Fibroblast of lung (primary cell): ENCODE data around the gene HRK. TPM values are rescaled to one million over a fixed set of nuclear protein-coding genes. Genes with fewer than 3 reads are reported as not detected.

Experiments used
- DNase-seq, 2 donors: peaks; one replicate each; pipeline versions ENCODE4 v3.0.0 to v3.0.0-alpha.2; 2010; ENCODE audit warnings: low read depth in 2 of 2
- H2AFZ ChIP-seq: 2 replicates; pipeline ENCODE4 v1.5.1; 2012; ENCODE audit warnings: low read length, control low read depth, inconsistent platforms
- H3K27ac ChIP-seq: 2 replicates; pipeline ENCODE4 v1.5.1; 2011; ENCODE audit warnings: low read length, control low read depth; ENCODE audit not compliant: insufficient read depth
- H3K27me3 ChIP-seq: 2 replicates; pipeline ENCODE4 v1.5.1; 2011; ENCODE audit warnings: mild to moderate bottlenecking, low read length; ENCODE audit not compliant: control insufficient read depth, insufficient read depth
- H3K36me3 ChIP-seq: 2 replicates; pipeline ENCODE4 v1.5.1; 2011; ENCODE audit warnings: low read length; ENCODE audit not compliant: control insufficient read depth, insufficient read depth
- H3K4me1 ChIP-seq: 2 replicates; pipeline ENCODE4 v1.5.1; 2011; ENCODE audit warnings: low read length; ENCODE audit not compliant: control insufficient read depth, insufficient read depth; ENCODE audit errors: extremely low read depth
- H3K4me2 ChIP-seq: 2 replicates; pipeline ENCODE4 v1.5.1; 2011; ENCODE audit warnings: low read length, control low read depth; ENCODE audit not compliant: insufficient read depth; ENCODE audit errors: extremely low read depth
- H3K4me3 ChIP-seq, 4 experiments: fragments of 200-600 bp in 1 of 4; sonication (generic) in 1 of 4; replicated peaks in 1 of 4; 2 replicates each; pipeline ENCODE4 v1.5.1; 2011 to 2016; ENCODE audit warnings: low read length in 4 of 4, low read depth in 3 of 4, mild to moderate bottlenecking in 3 of 4, control low read depth in 2 of 4, inconsistent platforms in 1 of 4, mixed read lengths in 1 of 4; ENCODE audit not compliant: insufficient read depth in 1 of 4; ENCODE audit errors: control extremely low read depth in 1 of 4
- H3K79me2 ChIP-seq: 2 replicates; pipeline ENCODE4 v1.5.1; 2012; ENCODE audit warnings: mild to moderate bottlenecking, low read length, inconsistent platforms; ENCODE audit not compliant: control insufficient read depth, insufficient read depth
- H3K9ac ChIP-seq: 2 replicates; pipeline ENCODE4 v1.5.1; 2011; ENCODE audit warnings: mild to moderate bottlenecking, low read length, control low read depth; ENCODE audit not compliant: insufficient read depth
- H3K9me3 ChIP-seq: 2 replicates; pipeline ENCODE4 v1.5.1; 2012; ENCODE audit warnings: low read depth, low read length; ENCODE audit not compliant: control insufficient read depth, insufficient read depth
- H4K20me1 ChIP-seq: 2 replicates; pipeline ENCODE4 v1.5.1; 2011; ENCODE audit warnings: low read length; ENCODE audit not compliant: control insufficient read depth, insufficient read depth; ENCODE audit errors: extremely low read depth
- EZH2 ChIP-seq: IDR thresholded peaks from 2 replicates; pipeline ENCODE4 v1.5.1; 2012; ENCODE audit warnings: low read length, control low read depth, mild to moderate bottlenecking; ENCODE audit errors: missing control alignments
- polyA plus RNA-seq, 2 donors: library from polyadenylated mRNA; depleted of rRNA in 1 of 2; stranded (reverse) in 1 of 2; unstranded in 1 of 2; fragments of >200 nt; gene quantifications; 2 replicates each; pipeline ENCODE4 v1.2.1, GENCODE V29; 2011 to 2012; ENCODE audit warnings: missing spikeins in 1 of 2
- total RNA-seq: library from RNA; depleted of rRNA; stranded (reverse); fragments of >200 nt; gene quantifications from 2 replicates; pipeline ENCODE4 v1.2.1, GENCODE V29; 2014
- TF ChIP-seq, protein P1 (sequence below), 2 donors: IDR thresholded peaks in 1 of 2; conservative IDR thresholded peaks in 1 of 2; 1 replicate in 1 of 2; 2 replicates in 1 of 2; pipeline ENCODE4 v1.5.1; 2011 to 2012; ENCODE audit warnings: low read length in 2 of 2, control low read depth in 1 of 2, inconsistent platforms in 1 of 2, low read depth in 1 of 2, mild to moderate bottlenecking in 1 of 2

HRK gene
- total and polyA plus RNA-seq, 2 donors (not counting 1 experiment from before 2014, with no cell fraction given): under 0.01 to 0.08 TPM

DNA sequence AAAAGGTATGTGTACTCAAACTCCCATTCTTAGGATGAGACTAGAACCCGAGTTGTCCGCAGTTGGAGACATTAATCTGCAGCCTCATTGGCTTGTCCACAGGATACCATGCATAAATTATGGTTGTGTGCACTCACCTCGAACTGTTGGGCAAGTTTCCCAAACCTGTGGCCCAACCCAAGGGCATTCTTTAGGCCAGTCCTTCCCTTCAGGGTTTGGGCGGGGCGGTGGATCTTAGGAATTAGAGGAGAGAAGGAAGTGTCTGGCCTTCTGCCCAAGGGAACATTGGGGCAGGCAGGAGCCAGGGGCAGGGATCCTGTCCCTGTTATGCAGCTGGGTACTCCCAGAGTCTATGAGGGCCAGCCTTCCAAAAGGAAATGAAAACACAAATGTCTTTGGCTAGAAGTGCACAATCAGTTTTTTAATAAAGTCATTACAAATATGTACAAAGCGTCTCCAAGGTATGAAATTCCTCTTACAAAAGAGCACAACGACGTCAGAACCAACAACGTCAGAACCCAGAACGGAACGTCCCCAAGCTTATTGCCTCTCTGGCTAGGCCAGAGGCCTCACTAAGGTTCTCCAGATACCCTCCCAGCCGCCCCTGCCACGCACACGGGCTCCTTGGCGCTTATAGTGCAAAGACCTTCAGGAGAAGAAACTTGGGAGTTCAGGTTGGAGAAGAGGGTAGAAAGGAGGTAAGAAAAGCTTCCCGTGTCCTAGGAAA, 25.3 kb downstream of the HRK start:
- TF ChIP-seq, protein P1, sequence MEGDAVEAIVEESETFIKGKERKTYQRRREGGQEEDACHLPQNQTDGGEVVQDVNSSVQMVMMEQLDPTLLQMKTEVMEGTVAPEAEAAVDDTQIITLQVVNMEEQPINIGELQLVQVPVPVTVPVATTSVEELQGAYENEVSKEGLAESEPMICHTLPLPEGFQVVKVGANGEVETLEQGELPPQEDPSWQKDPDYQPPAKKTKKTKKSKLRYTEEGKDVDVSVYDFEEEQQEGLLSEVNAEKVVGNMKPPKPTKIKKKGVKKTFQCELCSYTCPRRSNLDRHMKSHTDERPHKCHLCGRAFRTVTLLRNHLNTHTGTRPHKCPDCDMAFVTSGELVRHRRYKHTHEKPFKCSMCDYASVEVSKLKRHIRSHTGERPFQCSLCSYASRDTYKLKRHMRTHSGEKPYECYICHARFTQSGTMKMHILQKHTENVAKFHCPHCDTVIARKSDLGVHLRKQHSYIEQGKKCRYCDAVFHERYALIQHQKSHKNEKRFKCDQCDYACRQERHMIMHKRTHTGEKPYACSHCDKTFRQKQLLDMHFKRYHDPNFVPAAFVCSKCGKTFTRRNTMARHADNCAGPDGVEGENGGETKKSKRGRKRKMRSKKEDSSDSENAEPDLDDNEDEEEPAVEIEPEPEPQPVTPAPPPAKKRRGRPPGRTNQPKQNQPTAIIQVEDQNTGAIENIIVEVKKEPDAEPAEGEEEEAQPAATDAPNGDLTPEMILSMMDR (conservative IDR thresholded peaks at IDR 0.05 in 1 of 2, IDR thresholded peaks at IDR 0.05 in 1 of 2; ENCODE audit: low read depth in 1 of 2, low read length in 2 of 2): no peak
- no peak for TF ChIP-seq EZH2
- no peak for DNase-seq
- Histone ChIP-seq H4K20me1 (no peaks in the 10 kb centered on the region), H3K27me3 (peaks cover 9% of the 10 kb centered on the region), H3K4me2 (no peak overlapping the region), H3K4me1 (no peaks in the 10 kb centered on the region), H3K79me2 (no peaks in the 10 kb centered on the region), H3K27ac (no peak overlapping the region), H3K4me3 (no peak overlapping the region), H3K9ac (no peak overlapping the region), H3K9me3 (no peaks in the 10 kb centered on the region), H3K36me3 (no peaks in the 10 kb centered on the region), H2AFZ (no peak overlapping the region)

GRCh38 chr12:116853507-116853906, 27.7 kb downstream of the HRK start:
- no peak for DNase-seq
- H3K4me2 ChIP-seq: no peak overlapping the region
- no peaks in the 10 kb centered on the region for H3K4me1 ChIP-seq
- TF ChIP-seq EZH2: no peak
- TF ChIP-seq, protein P1 (conservative IDR thresholded peaks at IDR 0.05 in 1 of 2, IDR thresholded peaks at IDR 0.05 in 1 of 2; ENCODE audit: low read depth in 1 of 2, low read length in 2 of 2): no peak
- no peaks in the 10 kb centered on the region for H3K79me2 ChIP-seq
- peaks cover 2% of the 10 kb centered on the region for H3K27me3 ChIP-seq
- H3K4me3 ChIP-seq: no peak overlapping the region
- no peak overlapping the region for H3K27ac ChIP-seq
- no peak overlapping the region for H2AFZ ChIP-seq
- H3K36me3 ChIP-seq: no peaks in the 10 kb centered on the region
- H4K20me1 ChIP-seq: no peaks in the 10 kb centered on the region
- H3K9ac ChIP-seq: no peak overlapping the region
- no peaks in the 10 kb centered on the region for H3K9me3 ChIP-seq

- Histone ChIP-seq H3K9ac (no peak overlapping the region), H3K36me3 (no peaks in the 10 kb centered on the region), H3K9me3 (no peaks in the 10 kb centered on the region), H4K20me1 (no peaks in the 10 kb centered on the region), H3K4me3 (no peak overlapping the region), H3K27me3 (peaks cover 2% of the 10 kb centered on the region), H3K4me1 (no peaks in the 10 kb centered on the region), H3K27ac (no peak overlapping the region), H2AFZ (no peak overlapping the region), H3K4me2 (no peak overlapping the region), H3K79me2 (no peaks in the 10 kb centered on the region)
- DNase-seq: no peak
- no peak for TF ChIP-seq EZH2
- TF ChIP-seq, protein P1 (conservative IDR thresholded peaks at IDR 0.05 in 1 of 2, IDR thresholded peaks at IDR 0.05 in 1 of 2; ENCODE audit: low read depth in 1 of 2, low read length in 2 of 2): no peak
Measured at GRCh38 chr12:116852303-116852702, 28.9 kb downstream of the HRK start.
